Mammary epithelial cell (primary cell): ENCODE data around the gene OR2AJ1.

Experiments used
- CTCF ChIP-seq, 2 donors: IDR thresholded peaks in 1 of 2; conservative IDR thresholded peaks in 1 of 2; 2 replicates each; pipeline ENCODE4 v1.5.1; 2011 to 2012; ENCODE audit warnings: inconsistent platforms in 2 of 2, low read length in 2 of 2, mild to moderate bottlenecking in 2 of 2, control low read depth in 1 of 2, low read depth in 1 of 2; ENCODE audit not compliant: insufficient read depth in 1 of 2; ENCODE audit errors: extremely low read depth in 1 of 2
- EZH2 ChIP-seq: IDR thresholded peaks from 2 replicates; pipeline ENCODE4 v1.6.1; 2012; ENCODE audit warnings: low read length, inconsistent platforms, borderline replicate concordance

GRCh38 chr1:247942624-247943023 lies 17.9 kb downstream of the OR2AJ1 start:
- TF ChIP-seq CTCF (conservative IDR thresholded peaks at IDR 0.05 in 1 of 2, IDR thresholded peaks at IDR 0.05 in 1 of 2; ENCODE audit: extremely low read depth in 1 of 2, insufficient read depth in 1 of 2, low read depth in 1 of 2, low read length in 2 of 2) (no peak), EZH2 (no peak)
